GM18873 (cell line): Measurements from ENCODE around the gene TMEM259.

Experiments used
- ATAC-seq: cut with Tn5 transposase; IDR thresholded peaks from one replicate; pipeline ENCODE4 v1.9.1; 2021; ENCODE audit warnings: mild to moderate bottlenecking, moderate library complexity, moderate number of reproducible peaks; ENCODE audit not compliant: unreplicated experiment, low FRiP score

The TMEM259 gene

DNA sequence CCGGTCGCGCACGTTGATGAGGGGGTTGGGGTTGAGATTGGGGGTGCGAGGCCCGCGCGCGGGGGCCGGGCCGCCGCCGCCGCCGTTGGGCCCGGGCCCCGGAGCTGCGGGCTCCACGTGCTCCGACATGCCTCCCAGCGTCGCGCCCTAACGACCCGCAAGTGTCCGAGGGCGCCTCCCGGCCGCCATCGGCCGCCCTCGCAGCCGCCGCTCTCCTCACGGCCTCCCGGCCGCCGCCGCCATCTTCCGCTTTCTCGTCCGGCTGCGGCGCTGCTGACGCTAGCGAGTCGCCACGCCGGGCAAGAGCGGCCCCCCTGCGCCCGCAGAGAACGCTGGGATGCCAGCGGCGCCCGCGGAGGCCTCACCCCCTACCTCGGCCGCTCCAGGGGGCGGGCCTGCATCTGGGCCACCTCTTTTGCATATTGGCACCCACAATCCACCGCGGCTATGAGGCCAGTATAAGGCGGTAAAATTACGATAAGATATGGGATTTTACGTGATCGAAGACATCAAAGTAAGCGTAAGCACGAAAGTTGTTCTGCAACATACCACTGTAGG lies at the start of gene TMEM259:
TSS of gene TMEM259 (minus strand) at position 256 of the 558 bp plus-strand sequence. CDS start at position 129, 127 bp downstream.
- peak; percentile 66 for ATAC-seq

DNA sequence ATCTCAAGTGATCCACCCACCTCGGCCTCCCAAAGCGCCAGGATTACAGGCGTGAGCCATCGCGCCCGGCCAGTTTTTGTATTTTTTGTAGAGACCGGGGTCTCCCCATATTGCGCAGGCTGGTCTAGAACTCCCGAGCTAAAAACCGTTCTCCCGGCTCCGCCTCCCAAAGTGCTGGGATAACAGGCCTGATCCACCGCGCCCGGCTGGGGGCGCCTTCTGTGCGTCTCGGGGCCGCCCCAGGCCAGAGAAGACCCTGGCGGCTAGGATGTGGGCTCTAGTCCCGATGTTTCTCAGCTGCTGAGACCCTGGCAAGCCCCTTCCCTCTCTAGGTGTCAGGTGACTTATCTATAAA lies 49.6 kb upstream of the TMEM259 start:
- ATAC-seq = no peak

DNA sequence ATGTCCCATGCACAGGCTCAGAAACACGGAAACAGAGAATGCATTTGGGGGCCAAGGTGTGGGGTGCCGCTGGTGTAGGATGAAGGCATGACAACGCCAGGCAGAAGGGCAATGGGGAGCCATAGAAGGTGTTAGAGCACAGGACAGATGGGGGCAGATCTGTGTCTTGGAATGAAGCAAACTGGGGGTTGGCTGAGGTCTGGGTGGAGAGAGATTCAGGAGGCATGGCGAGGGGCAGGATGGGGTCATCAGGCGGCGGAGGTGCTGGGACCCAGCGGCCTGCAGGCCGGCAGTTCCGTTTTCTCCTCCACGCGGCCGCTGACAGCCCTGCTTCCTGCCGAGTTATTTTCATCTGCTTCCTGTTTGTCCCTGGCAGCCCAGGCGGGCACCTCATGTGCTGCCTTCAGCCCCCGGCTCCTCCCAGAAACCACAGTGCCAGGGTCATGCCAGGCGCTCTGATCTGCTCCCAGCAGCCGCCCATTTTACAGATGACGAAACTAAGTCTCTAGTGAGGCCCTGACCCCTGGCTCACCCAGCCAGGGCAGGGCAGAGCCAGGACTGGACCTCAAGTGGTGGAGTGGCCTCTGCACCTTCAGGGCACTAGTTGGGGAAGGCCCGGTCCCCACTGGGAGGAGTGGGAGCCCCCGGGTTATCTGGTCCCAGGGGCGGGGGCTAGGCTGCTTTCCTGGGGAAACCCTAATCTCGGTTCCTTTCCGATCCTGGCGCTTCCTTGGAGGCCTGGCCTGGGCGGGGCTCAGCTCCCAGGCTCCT lies 48.3 kb upstream of the TMEM259 start:
- ATAC-seq = no peak

DNA sequence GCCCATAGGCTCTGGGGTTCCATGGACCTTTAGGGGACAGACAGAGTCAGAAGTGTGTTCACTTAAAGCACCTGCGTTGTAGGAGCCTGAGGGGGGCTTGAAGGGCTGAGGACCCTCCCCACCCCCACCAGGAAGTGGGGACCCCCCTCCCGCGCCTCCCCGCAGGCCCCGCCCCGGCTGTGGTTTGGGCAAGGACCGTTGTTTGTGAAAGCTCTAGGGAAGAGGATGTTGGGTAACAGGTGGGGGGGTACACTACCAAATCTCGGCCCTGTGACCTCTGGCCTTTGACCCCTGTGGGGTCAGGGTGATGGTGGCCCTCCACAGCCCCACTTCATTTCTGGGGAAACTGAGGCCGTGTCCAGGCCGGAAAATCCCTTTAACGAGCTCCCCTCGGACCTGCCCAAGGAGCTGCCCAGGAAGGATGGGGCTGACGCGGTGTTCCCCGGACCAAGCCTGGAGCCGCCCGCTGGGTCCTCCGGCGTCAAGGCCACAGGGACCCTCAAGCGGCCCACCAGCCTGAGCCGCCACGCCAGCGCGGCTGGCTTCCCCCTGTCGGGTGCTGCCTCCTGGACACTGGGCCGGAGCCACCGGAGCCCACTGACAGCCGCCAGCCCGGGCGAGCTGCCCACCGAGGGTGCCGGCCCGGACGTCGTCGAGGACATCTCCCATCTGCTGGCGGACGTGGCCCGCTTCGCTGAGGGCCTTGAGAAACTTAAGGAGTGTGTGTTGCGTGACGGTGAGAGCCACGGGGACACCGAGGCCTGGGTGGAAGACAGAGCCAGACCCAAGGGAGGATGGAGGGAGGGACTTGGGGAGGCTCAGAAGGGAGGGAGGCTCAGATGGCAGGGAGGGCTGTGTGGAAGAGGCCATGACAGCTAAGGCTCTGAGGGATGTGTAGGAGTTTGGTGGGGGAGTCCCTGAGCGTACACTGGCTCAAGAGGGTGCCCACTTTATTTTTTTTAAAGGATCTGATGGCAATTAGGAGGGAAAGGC lies 47.4 kb upstream of the TMEM259 start:
- no peak for ATAC-seq

DNA sequence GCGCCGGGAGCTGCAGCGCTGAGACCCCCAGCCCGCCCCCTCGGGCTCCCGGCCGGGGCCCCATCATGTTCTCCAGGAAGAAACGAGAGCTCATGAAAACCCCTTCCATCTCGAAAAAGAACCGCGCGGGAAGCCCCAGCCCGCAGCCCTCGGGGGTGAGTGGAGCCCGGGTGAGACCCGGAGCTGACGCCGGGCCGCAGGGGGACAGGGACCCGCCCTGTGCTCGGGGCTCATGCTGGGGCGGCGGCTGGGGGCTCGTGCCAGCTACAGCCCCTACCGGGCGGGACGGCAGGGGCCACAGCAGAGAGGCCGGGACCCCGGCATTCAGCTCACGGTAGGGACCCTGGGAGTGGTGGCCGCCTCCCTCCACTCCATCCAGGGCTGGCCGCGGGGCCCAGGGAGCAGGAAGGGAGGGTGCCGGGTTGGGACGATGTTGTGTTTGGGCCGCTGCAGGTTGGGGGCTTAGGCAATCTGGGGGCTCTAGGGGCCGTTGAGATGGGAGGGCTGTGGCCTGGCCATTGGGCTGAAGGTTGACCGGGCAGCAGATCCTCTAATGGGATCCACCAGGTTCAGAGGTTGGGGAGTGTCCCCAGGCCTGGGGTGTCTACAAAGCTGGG lies 46.5 kb upstream of the TMEM259 start:
- ATAC-seq = no peak

DNA sequence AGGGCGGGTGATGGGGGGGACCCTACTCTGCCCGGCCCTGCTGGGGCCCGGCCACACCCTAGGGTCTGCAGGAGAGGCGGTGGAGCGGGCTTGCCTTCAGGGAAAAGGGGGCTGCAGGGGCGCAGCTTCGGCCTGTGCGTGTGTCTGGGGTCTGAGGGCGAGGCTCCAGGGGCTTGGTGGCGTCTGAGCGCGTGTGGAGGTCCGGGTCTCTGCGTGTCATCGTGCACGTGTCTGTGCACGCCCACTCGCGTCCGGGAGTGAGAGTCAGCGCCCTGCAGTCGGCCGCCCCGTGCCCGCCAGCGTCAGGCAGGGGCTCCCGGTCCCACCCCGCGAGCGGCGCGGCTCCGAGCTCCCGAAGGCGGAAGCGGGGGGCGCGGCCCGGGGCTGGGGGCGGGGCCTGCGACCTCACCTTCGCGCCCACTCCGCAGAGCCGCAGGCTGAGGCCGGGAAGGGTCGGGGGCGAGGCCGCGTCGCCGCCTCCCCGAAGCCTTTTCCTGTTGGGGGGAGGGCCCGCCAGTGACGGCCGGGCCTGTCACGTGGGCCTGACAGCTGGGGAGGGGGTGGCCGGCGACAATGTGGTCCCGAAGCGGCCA lies 45.9 kb upstream of the TMEM259 start, which contains the start of gene ARHGAP45:
TSS of gene ARHGAP45 (plus strand) at position 420 of the 593 bp plus-strand sequence. CDS start 239 bp downstream, outside the sequence.
- ATAC-seq = no peak

DNA sequence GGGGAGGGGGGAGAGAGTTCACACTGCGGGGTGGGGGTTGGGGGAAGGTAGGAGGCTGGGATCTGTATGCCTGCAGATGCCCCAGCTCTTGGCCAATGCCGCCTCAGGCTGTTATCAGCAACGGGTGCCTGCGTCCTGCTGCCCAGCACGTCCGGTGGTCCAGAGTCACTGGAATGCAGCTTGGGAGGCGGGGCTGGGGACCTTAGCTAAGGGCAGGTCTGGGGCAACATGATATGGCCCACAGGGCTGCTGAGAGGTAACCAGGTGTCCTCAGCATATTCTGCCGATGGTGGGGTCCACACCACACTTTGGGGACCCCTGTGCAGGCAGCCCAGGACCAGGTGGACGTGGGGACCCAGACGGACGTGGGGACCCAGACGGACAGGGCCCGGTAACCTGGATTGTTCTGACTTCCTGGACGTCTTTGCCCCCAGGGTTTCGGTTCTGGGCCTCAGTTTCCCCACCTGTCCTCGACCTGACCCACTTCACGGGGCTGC lies 45.4 kb upstream of the TMEM259 start:
- ATAC-seq = no peak

DNA sequence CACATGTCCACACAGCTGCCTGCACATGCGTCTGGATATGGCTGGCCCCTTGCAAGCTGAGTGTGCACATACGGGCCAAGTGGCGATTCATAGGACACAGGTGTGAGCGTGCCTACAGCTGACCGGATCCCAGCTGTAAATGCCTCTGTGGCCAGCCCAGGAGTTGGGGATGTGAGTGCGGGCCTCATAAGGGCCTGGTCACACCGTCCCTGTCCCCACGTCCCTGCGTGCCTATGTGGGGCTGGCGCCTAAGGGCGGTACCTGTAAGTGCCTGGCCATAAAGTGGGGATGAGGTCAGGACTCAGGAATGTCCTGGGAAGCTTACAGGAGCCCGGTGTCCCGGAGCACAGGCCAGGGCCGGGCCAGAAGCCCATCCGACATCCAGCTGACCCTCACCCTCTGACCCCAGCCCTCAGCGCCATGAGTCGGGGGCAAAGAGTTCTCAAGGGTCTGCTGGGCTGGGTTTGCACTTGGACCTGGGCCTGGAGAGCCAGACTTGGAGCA lies 44.7 kb upstream of the TMEM259 start:
- ATAC-seq = no peak

DNA sequence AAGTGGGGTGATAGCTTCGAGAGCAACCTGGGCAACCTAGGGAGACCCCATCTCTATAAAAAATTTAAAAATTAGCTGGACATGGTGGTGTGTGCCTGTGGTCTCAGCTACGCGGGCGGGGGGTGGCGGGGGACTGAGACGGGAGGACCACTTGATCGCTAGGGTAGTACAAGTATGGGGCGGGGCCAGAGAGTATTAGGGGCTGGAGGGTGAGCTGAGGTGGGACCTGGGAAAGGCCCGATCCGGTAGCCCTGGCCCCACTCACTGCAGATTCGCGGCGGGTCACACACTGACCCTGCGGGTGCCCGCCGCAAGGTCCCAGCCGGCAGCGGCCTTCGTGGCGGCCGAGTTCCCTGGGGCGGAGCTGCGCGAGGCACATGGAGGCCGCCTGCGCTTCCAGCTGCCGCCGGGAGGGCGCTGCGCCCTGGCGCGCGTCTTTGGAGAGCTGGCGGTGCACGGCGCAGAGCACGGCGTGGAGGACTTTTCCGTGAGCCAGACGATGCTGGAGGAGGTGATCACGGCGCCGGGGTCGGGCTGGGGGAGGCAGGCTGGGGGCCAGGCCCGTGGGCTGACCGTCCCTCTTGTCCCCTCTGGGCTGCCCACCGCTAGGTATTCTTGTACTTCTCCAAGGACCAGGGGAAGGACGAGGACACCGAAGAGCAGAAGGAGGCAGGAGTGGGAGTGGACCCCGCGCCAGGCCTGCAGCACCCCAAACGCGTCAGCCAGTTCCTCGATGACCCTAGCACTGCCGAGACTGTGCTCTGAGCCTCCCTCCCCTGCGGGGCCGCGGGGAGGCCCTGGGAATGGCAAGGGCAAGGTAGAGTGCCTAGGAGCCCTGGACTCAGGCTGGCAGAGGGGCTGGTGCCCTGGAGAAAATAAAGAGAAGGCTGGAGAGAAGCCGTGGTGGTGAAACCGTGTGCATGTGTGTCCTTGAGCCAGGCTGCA lies 44.0 kb upstream of the TMEM259 start:
- ATAC-seq = no peak

DNA sequence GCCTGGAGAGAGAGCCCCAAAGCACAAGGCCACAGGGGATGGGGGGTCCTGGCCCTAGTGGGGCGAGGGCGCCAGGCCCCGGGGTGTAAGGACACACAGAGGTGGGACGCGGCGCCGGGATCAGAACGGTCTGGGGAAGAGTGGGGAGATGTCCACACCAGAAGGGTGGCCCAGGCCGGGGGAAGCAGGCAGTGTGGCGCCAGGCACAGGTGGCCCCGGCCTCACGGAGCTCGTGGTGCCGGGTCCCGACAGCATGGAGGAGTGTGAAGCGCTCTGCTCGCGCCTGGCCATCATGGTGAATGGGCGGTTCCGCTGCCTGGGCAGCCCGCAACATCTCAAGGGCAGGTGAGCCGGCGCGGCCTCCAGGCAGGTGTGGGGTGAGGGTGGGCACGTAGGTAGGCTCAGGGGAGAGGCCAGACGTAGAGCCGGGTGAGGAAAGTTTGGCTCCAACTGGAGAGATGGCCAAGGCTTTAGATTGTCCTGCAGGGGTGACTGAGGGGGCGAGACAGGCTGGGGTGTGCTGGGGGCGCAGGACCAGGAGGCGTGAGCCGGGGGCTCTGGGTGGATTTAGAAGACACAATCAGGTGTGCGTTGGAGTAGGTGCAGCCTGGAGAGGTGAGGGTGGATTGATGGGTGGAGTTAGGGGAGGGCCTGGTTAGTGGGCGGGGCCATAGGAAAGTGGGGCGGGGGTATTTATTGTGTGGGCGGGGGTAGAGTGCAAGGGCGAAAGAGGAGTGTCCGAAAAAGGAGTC lies 43.2 kb upstream of the TMEM259 start:
- ATAC-seq = no peak

DNA sequence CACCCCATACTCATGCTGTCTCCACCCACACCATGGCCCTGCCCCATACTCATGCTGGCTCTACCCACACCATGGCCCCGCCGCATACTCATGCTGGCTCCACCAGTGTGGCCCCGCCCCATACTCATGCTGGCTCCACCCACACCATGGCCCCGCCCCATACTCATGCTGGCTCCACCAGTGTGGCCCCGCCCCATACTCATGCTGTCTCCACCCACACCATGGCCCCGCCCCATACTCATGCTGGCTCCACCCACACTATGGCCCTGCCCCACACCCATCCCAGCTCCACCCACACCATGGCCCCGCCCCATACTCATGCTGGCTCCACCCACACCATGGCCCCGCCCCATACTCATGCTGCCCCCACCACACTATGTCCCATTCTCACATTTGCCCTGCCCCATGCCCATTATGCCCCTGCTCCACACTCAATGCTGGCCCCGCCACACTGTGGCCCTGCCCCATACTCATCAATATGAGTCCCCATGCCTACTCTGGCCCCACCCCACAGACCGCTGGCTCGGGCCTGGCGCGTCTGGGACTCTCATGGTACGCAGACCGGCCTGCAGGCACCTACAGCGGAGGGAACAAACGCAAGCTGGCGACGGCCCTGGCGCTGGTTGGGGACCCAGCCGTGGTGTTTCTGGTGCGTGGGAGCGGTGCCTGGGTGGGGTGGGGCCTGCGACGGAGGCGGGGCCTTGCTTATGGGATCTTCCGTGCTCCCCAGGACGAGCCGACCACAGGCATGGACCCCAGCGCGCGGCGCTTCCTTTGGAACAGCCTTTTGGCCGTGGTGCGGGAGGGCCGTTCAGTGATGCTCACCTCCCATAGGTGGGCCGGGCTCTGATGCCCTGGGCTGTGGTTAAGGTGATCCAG lies 42.3 kb upstream of the TMEM259 start:
- no peak for ATAC-seq

DNA sequence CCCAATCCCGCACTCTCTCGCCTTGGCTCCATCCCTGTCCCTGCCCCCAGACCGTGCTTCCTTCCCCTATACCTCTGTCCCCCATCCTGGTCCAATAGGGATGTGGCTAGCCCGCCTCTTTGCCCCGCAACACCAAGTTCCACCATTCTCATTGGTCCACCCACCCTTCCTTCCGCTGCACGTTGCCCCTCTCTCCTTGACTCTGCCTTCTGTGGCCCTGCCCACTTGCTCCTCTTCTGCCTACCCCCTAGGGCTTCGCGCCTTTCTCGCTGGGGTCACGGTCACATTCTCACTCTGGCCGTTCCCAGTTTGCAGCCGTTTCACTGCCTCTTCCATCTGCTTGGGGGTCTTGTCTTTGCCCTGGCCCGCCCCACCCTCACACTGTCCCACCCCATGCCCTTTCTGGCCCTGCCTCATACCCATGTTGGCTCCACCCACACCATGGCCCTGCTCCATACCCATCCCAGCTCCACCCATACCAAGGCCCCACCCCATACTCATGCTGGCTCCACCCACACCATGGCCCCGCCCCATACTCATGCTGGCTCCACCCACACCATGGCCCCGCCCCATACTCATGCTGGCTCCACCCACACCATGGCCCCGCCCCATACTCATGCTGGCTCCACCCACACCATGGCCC lies 41.6 kb upstream of the TMEM259 start:
- no peak for ATAC-seq

DNA sequence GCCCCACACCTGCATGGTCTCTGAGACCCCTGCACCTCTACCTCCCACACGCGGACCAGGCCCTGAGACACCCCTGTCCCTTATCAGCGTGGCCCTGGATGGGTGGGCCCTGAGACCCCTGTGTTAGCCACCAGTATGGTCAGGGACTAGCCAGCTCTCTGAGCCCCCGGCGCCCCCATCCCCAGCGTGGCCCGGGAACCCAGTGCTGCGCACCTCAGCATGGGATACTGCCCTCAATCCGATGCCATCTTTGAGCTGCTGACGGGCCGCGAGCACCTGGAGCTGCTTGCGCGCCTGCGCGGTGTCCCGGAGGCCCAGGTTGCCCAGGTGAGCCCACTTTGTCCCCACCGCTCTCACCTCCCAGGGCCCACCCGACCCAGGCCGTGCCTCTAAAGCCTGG lies 41.1 kb upstream of the TMEM259 start:
- no peak for ATAC-seq

DNA sequence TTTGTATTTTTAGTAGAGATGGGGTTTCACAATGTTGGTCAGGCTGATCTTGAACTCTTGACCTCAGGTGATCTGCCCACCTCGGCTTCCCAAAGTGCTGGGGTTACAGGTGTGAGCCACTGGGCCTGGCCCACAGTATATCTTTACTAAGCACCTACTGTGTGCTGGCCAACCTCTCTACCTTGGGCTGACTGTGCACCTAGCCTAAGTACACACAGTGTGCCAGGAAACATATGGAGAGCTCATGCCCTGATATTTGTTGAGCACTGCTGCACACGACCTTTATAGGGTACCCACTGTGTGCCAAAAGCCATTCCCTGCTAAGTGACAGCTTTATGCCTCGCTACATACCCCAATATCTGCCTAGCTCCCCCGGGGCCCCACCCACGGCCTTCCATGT lies 39.8 kb upstream of the TMEM259 start:
- no peak for ATAC-seq

DNA sequence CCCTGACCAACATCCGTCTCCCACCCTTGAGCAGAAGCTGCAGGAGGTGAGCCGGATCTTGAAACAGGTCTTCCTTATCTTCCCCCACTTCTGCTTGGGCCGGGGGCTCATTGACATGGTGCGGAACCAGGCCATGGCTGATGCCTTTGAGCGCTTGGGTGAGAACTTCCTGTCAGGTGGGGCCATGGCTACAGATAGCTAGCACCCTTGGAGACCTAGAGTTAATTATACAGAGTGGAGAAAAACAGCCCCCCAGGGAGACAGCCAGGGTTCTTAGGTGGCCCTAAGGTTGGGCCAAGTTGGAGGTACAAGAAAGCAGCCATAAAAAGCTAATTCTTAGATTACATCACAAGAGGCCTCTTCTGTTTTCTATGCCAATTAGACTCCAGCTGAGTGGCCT lies 37.2 kb upstream of the TMEM259 start:
- no peak for ATAC-seq

DNA sequence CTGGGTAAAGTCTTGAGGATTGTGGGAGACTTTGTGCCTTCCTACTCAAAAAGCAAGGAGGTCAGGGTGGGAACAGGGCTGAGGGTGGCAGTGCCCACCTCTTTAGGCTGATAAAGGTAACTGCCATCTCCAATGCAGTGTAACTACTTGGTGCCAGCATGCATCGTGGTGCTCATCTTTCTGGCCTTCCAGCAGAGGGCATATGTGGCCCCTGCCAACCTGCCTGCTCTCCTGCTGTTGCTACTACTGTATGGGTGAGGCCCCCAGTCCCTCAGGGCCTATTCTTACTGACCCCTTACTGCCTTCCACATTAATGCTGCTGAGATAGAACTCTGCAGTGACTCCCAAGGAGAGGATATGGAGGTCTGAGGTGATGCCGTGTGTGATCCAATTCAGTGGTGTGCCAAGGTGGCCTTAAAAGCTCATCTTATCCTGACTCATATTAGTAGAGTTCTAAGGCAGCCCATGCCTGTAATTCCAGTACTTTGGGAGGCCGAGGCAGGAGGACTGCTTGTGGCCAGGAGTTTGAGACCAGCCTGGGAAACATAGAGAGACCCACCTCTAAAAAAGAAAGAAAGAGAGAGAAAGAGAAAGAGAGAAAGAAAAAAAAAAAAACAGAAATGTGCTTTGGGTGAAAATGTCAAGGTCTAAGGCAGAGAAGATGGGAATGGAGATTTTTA lies 36.4 kb upstream of the TMEM259 start:
- ATAC-seq = no peak
